Activated naive CD4-positive, alpha-beta T cell (primary cell): ENCODE measurements around the gene WWOX.

ENCODE experiments used
- DNase-seq, 4 experiments: peaks; one replicate each; lab custom pipeline; 2025; lab: John Stamatoyannopoulos, UW

Gene WWOX

GRCh38 chr16:79150151-79150550 lies 1050.7 kb downstream of the WWOX start:
- no peak for DNase-seq

GRCh38 chr16:79150632-79151310 lies 1051.3 kb downstream of the WWOX start:
- no peak for DNase-seq

- no peak for DNase-seq
These were observed 1054.6 kb downstream of the WWOX start for GRCh38 chr16:79154086-79154485.

- DNase-seq = no peak
These were observed 1056.0 kb downstream of the WWOX start for GRCh38 chr16:79155471-79155870.

- no peak for DNase-seq
These were observed 1056.5 kb downstream of the WWOX start for GRCh38 chr16:79155904-79156303.

GRCh38 chr16:79156761-79157160 lies 1057.3 kb downstream of the WWOX start:
- no peak for DNase-seq

- no peak for DNase-seq
These were observed 1058.9 kb downstream of the WWOX start for GRCh38 chr16:79158337-79158736.

GRCh38 chr16:79159261-79160049 lies 1060.0 kb downstream of the WWOX start:
- DNase-seq = no peak

- DNase-seq = no peak
These were observed 1063.5 kb downstream of the WWOX start for GRCh38 chr16:79162977-79163376.

- DNase-seq = no peak
These were observed 1064.4 kb downstream of the WWOX start for GRCh38 chr16:79163691-79164387.

- DNase-seq = no peak
These were observed 1065.0 kb downstream of the WWOX start for GRCh38 chr16:79164388-79164995.

- no peak for DNase-seq
These were observed 1065.6 kb downstream of the WWOX start for GRCh38 chr16:79165079-79165478.

- DNase-seq = no peak
These were observed 1066.1 kb downstream of the WWOX start for GRCh38 chr16:79165506-79165905.

GRCh38 chr16:79167893-79168292 lies 1068.4 kb downstream of the WWOX start:
- DNase-seq = no peak

- DNase-seq = no peak
These were observed 1068.9 kb downstream of the WWOX start for GRCh38 chr16:79168321-79168720.

- no peak for DNase-seq
These were observed 1069.8 kb downstream of the WWOX start for GRCh38 chr16:79169239-79169638.

- no peak for DNase-seq
These were observed 1071.2 kb downstream of the WWOX start for GRCh38 chr16:79170555-79171246.

- DNase-seq = no peak
These were observed 1072.0 kb downstream of the WWOX start for GRCh38 chr16:79171504-79171903.

GRCh38 chr16:79171931-79172705 lies 1072.7 kb downstream of the WWOX start:
- DNase-seq = no peak

GRCh38 chr16:79172976-79173500 lies 1073.6 kb downstream of the WWOX start:
- DNase-seq = no peak

- no peak for DNase-seq
These were observed 1074.5 kb downstream of the WWOX start for GRCh38 chr16:79173919-79174318.
